ENCODE data around the gene CNTRL.

Gene CNTRL

DNA sequence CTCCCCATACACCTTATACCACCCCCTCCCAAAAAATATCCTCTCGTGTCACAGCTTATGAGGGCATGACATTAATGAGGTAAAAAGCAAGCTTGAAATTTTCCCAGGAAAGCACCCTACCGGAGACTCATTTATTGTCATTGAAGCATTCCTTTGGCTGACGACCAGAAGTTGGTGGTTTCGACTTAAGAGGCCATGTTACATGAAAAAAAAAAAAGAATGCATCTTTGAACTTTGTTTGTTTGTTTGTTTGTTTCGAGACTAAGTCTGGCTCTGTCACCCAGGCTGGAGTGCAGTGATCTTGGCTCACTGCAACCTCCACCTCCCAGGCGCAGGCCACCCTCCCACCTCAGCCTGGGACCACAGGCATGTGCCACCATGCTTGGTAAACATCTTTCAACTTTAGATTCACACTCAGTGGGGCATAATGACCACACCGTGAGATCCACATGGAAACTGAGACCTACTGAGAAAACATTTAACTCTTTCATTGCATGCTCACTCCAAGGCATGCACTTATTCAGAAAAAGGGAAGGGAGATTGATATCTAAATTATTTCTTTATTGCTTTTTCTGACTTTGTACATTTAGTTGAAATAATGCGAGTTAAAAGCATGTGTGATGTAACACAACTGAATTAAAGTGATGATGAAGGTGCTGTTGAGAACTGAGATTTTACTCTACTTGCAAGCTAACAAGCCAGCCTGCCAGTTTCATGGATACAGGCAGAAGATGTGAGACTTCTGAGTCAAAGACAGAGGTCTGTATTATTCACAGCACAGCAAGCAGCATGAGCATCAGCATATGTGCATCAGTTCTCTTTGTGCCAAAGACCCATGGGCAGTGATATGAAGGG is 132.0 kb downstream of the CNTRL start:
- no peak for DNase-seq

GRCh38 chr9:121207371-121207940 is 132.7 kb downstream of the CNTRL start:
- DNase-seq = no peak

DNA sequence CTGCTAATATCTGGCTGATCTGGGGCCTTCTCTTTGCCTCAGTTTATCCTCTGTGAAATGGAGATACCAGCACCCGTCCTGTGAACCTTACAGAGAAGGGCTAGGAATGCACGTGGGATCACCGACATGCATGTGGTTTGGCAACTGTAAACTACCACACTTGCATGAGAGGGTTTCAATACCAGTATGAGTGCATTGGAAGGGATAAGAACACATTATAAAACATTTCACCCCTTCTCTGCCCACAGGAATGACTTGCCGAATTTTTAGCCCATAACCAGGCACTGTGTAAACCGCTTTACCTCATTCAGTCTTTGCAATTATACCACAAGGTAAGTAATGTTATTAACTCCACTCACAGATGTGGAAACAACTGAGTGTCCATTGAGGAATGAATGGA is 135.8 kb downstream of the CNTRL start:
- no peak for DNase-seq

GRCh38 chr9:121213136-121213806 is 138.5 kb downstream of the CNTRL start:
- DNase-seq = peak; percentile 48

DNA sequence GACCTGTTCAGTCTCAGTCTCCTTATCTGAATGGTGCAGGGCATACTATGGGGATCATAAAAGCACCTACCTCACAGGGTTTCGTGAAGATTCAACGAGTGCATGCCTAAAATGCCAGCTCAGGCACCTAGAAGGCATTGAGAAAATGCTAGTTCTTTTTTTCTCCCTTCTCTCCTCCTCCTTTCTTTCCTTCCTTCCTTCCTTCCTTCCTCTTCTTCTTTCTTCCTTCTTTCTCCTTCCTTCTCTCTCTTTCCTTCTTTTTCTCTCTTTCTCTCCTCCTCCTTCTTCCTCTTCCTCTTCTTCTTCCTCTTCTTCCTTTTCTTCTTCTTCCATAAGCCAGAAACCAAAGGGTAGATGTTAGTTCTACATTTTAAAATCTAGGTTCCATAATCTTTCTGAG is 139.2 kb downstream of the CNTRL start:
- no peak for DNase-seq

- DNase-seq = no peak
Observed at GRCh38 chr9:121216271-121216805, 141.6 kb downstream of the CNTRL start.

- DNase-seq = no peak
Observed at GRCh38 chr9:121217609-121218292, 143.0 kb downstream of the CNTRL start.

DNA sequence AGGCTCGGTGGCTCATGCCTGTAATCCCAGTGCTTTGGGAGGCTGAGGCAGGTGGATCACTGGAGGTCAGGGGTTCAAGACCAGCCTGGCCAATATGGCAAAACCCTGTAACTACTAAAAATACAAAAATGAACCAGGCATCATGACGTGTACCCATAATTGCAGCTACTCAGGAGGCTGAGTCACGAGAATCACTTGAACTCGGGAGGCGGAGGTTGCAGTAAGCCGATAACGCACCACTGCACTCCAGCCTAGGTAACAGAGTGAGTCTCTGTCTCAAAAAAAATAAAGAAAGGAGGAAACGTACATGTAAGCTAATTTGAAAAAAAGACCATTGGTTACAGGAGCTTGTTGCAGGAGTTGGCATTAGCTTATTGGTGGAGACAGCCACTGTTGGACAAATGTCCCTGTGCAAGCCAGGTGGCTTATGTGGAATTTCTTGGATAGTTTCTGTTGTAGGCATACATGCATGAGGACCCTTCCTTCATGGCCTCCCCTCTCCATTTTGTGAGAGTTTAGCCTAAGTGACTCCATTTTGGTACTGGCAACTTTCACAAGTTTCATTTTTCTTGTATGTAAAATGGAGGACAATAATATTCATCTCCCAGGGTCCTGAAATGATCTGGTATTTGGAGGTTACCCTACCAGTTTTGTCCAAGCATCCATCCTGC is 143.7 kb downstream of the CNTRL start:
- no peak for DNase-seq

GRCh38 chr9:121219530-121219929 is 144.8 kb downstream of the CNTRL start:
- DNase-seq = no peak

DNA sequence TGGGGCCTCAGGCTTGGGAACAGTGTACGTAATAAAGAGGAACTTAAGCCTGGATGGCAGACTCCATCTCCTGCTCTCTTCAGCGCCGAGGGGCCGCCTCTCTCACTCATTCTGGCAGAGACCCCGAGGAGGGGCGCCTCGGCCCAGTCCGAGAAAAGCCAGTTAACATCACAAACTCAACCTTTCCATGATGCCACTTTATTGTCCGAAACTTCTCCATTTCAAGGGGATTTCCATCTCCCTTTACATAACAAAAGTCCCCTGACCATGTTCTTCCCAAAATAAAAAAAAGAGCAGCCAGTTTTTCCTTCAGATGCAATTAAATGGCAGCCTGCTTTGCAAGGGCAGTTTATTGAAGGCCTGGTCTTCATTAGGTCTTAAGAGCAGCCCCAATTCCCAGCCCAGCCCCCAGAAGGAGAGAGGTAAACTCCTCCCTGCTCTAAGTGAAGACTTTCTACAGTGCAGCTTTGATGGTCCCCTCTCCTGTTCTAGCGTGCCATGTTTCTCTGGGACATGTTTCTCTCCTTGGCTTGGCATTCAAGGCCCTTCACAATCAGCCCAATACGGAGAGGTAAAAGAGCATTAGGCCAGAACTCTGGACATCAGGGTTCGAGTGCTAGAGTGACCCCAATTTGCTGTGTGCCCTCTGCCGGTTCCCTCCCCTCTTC is 146.4 kb downstream of the CNTRL start:
- no peak for DNase-seq

DNA sequence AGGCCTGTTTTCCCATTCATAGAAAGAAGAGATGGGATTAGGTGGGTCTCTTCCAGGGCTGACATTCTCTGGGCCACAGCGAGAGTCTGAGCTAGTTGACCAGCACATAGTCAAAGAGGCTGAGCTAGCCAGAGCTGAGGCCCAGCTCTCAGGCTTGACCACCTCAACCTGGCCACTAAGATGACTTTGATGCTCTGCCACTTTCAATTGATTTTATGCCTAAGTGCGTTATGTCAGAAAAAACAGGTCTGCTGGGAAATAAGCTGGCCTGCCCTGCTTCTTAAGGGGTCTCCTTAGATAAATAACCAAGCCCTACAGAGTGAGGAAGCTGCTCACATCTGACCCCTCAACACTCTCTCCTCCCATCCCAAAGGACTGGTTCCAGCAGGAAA is 146.9 kb downstream of the CNTRL start:
- no peak for DNase-seq

DNA sequence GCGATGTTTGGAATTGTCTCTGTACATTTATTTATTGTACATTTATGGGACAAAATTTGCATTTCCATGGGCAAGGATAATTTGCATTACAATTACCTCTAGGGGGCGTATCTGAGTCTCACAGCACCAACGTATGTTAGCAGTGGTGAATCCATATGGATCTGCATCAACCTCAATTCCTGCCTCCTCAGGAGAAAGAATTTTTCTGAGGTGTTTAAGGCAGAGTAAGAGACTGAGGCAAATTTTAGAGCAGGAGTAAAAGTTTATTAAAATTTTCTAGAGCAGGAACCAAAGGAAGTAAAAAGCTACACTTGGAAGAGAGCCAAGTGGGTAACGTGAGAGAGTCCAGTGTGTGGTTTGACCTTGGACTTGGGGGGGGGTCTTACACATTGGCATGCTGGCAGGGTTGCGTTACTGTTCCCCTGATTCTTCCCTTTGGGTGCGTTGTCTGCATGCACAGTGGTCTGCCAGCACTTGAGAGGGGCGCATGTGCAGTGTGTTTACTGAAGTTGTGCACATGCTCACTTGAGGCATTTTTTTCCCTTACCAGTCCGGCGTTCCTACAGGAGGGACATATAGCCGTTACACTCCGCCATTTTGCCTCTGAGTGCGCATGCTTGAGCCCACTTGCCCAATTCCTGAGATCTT is 147.9 kb downstream of the CNTRL start:
- no peak for DNase-seq

DNA sequence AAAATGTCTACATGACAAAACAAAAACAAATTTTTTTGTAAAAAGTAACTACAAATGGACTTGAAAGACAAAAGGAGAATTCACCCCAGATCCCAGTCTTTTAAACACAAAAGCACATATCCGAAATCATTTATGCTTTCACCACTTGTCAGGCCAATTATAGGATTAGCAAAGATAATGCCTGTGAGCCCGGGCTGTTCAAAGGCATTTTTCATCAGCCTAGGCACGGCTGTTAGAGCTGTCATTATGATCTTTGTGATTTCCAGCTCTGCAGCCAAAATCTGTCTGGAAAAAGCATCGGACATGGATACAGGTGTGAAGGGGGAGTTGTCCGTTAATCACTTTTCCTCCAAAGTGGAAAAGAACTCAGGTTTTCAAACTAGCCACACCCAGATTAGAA is 150.5 kb downstream of the CNTRL start:
- DNase-seq = no peak

- no peak for DNase-seq
Observed at GRCh38 chr9:121226175-121226574, 151.4 kb downstream of the CNTRL start.
